IMR-90 (cell line): Measurements from ENCODE around the gene ABCC10. TPM values are rescaled to one million over a fixed set of nuclear protein-coding genes. Genes with fewer than 3 reads are reported as not detected.

Source experiments
- ATAC-seq: fragments of 200-7000 bp; cut with Tn5 transposase; 2 replicates; pipeline ENCODE4 v1.9.1; 2020; ENCODE audit warnings: low read depth, mild to moderate bottlenecking, moderate library complexity
- BruUV-seq: library from RNA; stranded (reverse); fragments of 400-500 nt; replicated peaks from 2 replicates; lab custom pipeline; 2021; lab: Mats Ljungman, UMichigan
- CTCF ChIA-PET: fragments of 300-600 bp; formaldehyde crosslinking; extraction: SDS; loops from one replicate; lab custom pipeline; 2021; ENCODE audit warnings: antibody characterized with exemption; lab: Yijun Ruan, JAX
- POLR2A ChIA-PET: fragments of 300-600 bp; sonication (Branson Sonifier 250); formaldehyde crosslinking; loops from one replicate; lab custom pipeline; 2022; ENCODE audit warnings: antibody characterized with exemption; ENCODE audit not compliant: unreplicated experiment; lab: Charles Lee
- DNase-seq: peaks from one replicate; pipeline ENCODE4 v3.0.0; 2013
- H2AFZ ChIP-seq: replicated peaks from 2 replicates; pipeline ENCODE3; 2013; ENCODE audit warnings: low read length, mild to moderate bottlenecking; ENCODE audit not compliant: poor library complexity
- H2AK5ac ChIP-seq: 2 replicates; pipeline ENCODE4 v1.6.1; 2013; ENCODE audit warnings: low read depth, low read length, inconsistent platforms
- H2AK9ac ChIP-seq: replicated peaks from 2 replicates; pipeline ENCODE3; 2013; ENCODE audit warnings: mild to moderate bottlenecking, low read depth, low read length, moderate library complexity; ENCODE audit not compliant: poor library complexity
- H2BK120ac ChIP-seq: 2 replicates; pipeline ENCODE4 v1.6.1; 2013; ENCODE audit warnings: low read depth, low read length, inconsistent platforms
- H2BK15ac ChIP-seq: 3 replicates; pipeline ENCODE4 v1.6.1; 2013; ENCODE audit warnings: low read depth, low read length, inconsistent platforms
- H2BK20ac ChIP-seq: 2 replicates; pipeline ENCODE4 v1.6.1; 2013; ENCODE audit warnings: low read depth, mild to moderate bottlenecking, inconsistent platforms, low read length, moderate library complexity
- H2BK5ac ChIP-seq: 2 replicates; pipeline ENCODE4 v1.6.1; 2013; ENCODE audit warnings: mild to moderate bottlenecking, low read depth, low read length, inconsistent platforms; ENCODE audit not compliant: poor library complexity, severe bottlenecking
- H3K14ac ChIP-seq: replicated peaks from 2 replicates; pipeline ENCODE4 v1.6.1; 2013; ENCODE audit warnings: low read depth, low read length, inconsistent platforms
- H3K18ac ChIP-seq: 2 replicates; pipeline ENCODE4 v1.6.1; 2013; ENCODE audit warnings: low read depth, low read length, control low read depth
- H3K23ac ChIP-seq: 2 replicates; pipeline ENCODE4 v1.6.1; 2013; ENCODE audit warnings: low read depth, low read length, inconsistent platforms
- H3K27ac ChIP-seq: 2 replicates; pipeline ENCODE4 v1.5.1; 2013; ENCODE audit warnings: mild to moderate bottlenecking, control low read depth, low read length; ENCODE audit not compliant: insufficient read depth
- H3K27me3 ChIP-seq: 2 replicates; pipeline ENCODE4 v1.6.1; 2013; ENCODE audit warnings: low read length; ENCODE audit not compliant: control insufficient read depth, insufficient read depth
- H3K36me3 ChIP-seq: 2 replicates; pipeline ENCODE4 v1.6.1; 2013; ENCODE audit warnings: low read length, mixed read lengths; ENCODE audit not compliant: control insufficient read depth, insufficient read depth
- H3K4ac ChIP-seq: 2 replicates; pipeline ENCODE4 v1.6.1; 2013; ENCODE audit warnings: low read depth, low read length, inconsistent platforms
- H3K4me1 ChIP-seq: 2 replicates; pipeline ENCODE4 v1.6.1; 2013; ENCODE audit warnings: low read length, mixed read lengths; ENCODE audit not compliant: control insufficient read depth, insufficient read depth
- H3K4me2 ChIP-seq: 2 replicates; pipeline ENCODE4 v1.6.1; 2013; ENCODE audit warnings: low read depth, mild to moderate bottlenecking, control low read depth, low read length, moderate library complexity
- H3K4me3 ChIP-seq: 2 replicates; pipeline ENCODE4 v1.5.1; 2013; ENCODE audit warnings: low read depth, mild to moderate bottlenecking, control low read depth, low read length, moderate library complexity; ENCODE audit not compliant: insufficient read depth
- H3K56ac ChIP-seq: 2 replicates; pipeline ENCODE4 v1.6.1; 2013; ENCODE audit warnings: low read length, inconsistent platforms; ENCODE audit not compliant: insufficient read depth; ENCODE audit errors: extremely low read depth
- H3K79me1 ChIP-seq, 2 experiments: 2 replicates each; pipeline ENCODE4 v1.6.1; 2013; ENCODE audit warnings: low read length in 2 of 2, inconsistent platforms in 1 of 2, low read depth in 1 of 2
- H3K9ac ChIP-seq: 2 replicates; pipeline ENCODE4 v1.6.1; 2013; ENCODE audit warnings: low read depth, low read length, control low read depth
- H3K9me1 ChIP-seq: 2 replicates; pipeline ENCODE4 v1.6.1; 2013; ENCODE audit warnings: low read length, inconsistent platforms; ENCODE audit not compliant: insufficient read depth
- H3K9me3 ChIP-seq: 2 replicates; pipeline ENCODE4 v1.6.1; 2013; ENCODE audit warnings: low read length; ENCODE audit not compliant: control insufficient read depth, insufficient read depth
- H4K20me1 ChIP-seq: 2 replicates; pipeline ENCODE4 v1.6.1; 2013; ENCODE audit warnings: low read length, inconsistent platforms; ENCODE audit not compliant: insufficient read depth
- H4K5ac ChIP-seq: 2 replicates; pipeline ENCODE4 v1.6.1; 2013; ENCODE audit warnings: mild to moderate bottlenecking, low read depth, low read length, control low read depth
- H4K8ac ChIP-seq, 2 experiments: 2 replicates each; pipeline ENCODE4 v1.6.1; 2013; ENCODE audit warnings: low read depth in 2 of 2, low read length in 2 of 2, control low read depth in 1 of 2, inconsistent platforms in 1 of 2
- H4K91ac ChIP-seq: 2 replicates; pipeline ENCODE4 v1.6.1; 2013; ENCODE audit warnings: low read depth, low read length, inconsistent platforms; ENCODE audit not compliant: insufficient read depth
- ELK1 ChIP-seq: fragments of 150-350 bp; IDR thresholded peaks from 2 replicates; pipeline ENCODE4 v1.6.1; 2016; ENCODE audit warnings: low read depth, mild to moderate bottlenecking, low read length, moderate library complexity, borderline replicate concordance
- MAZ ChIP-seq: IDR thresholded peaks from 2 replicates; pipeline ENCODE4 v1.6.1; 2012; ENCODE audit warnings: low read depth, mild to moderate bottlenecking, low read length, improper control_type of control experiment, moderate library complexity, borderline replicate concordance
- MXI1 ChIP-seq: IDR thresholded peaks from 2 replicates; pipeline ENCODE4 v1.6.1; 2012; ENCODE audit warnings: low read depth, mild to moderate bottlenecking, low read length, moderate library complexity, borderline replicate concordance
- NFE2L2 ChIP-seq: fragments of 150-350 bp; IDR thresholded peaks from 2 replicates; pipeline ENCODE4 v1.6.1; 2016; ENCODE audit warnings: low read depth, mild to moderate bottlenecking, low read length
- RAD21 ChIP-seq: IDR thresholded peaks from 2 replicates; pipeline ENCODE4 v1.6.1; 2012; ENCODE audit warnings: low read length, improper control_type of control experiment
- WGBS, 2 experiments: methylation state at CpG; one replicate each; pipeline versions ENCODE4 v1.1.5 to v1.1.7; 2013; ENCODE audit warnings: missing lambda C conversion rate in 2 of 2; ENCODE audit not compliant: insufficient read length in 1 of 2; ENCODE audit errors: extremely low coverage in 2 of 2; 5-methylcytosine and 5-hydroxymethylcytosine counted together
- dilution Hi-C: fragments of 300-500 bp; cut with HindIII; formaldehyde crosslinking; loops from one replicate; pipeline ENCODE4 v1.14.3; 2018; ENCODE audit warnings: low sequenced_read_pairs; ENCODE audit not compliant: unreplicated experiment
- in situ Hi-C: fragments of 300-500 bp; cut with MboI; formaldehyde crosslinking; loops from 3 replicates; pipeline ENCODE4 v1.14.3; 2019; ENCODE audit warnings: low sequenced_read_pairs, inconsistent platforms, mixed read lengths
- intact Hi-C: fragments of 100-400 bp; cut with micrococcal nuclease; formaldehyde crosslinking; loops from 2 replicates; pipeline ENCODE4 v1.10.0; 2022
- polyA plus RNA-seq, 3 experiments: library from polyadenylated mRNA; depleted of rRNA; stranded (reverse); fragments of >200 nt; gene quantifications; 2 replicates each; pipeline ENCODE4 v1.2.3, GENCODE V29; 2012; ENCODE audit warnings: low replicate concordance in 1 of 3
- total RNA-seq: library from RNA; depleted of rRNA; stranded (reverse); fragments of >200 nt; gene quantifications from 2 replicates; pipeline ENCODE4 v1.2.3, GENCODE V29; 2012

Gene ABCC10
- total and polyA plus RNA-seq, 2 of the 4 experiments (the other 2 are of a cell fraction) = 7.0 to 26.3 TPM

DNA sequence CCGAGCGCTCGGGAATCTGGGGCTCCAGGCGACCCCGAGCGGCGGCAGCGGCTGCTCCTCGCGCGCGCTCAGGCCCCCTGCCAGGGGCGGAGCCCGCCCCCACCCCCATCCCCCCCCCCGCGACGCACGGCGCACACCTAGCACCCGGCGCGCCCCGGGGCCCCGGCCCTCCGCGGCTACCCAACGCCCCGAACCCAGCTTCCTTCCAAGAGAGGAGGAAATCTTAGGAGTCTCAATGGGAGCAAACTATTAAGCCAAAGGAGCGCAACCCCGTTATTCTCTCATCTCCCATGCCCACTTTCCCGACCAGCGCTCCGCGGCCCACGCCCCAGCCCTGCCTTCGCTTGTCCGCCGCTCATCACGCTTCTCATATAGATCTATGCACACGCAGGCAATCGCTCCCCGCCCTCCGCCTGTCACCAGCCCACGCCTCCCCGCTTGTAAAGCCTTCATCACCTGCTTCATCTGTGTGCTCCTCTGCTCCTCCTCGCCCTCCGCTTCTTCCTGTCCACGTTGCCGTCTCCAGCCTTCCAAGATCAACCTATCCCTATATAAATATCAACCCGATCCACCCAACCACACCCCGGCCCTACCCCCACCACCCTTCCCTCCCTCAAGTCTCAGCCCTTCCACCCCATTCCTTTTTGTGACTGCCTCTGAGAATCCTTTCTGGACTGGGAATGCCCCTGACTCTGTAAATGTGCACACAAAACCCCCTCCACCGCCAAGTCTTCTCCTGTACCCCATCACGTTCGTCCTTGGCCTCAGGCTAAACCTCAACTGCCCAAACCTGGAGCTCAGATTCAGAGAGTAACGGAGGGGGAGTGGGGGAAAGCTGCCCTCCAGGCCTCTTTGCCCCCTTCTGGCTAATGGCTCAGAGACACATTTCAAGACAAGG lies 28.4 kb downstream of the ABCC10 start, which contains the start of gene DLK2:
Gene DLK2, minus strand, starts transcription at position 18 of the 898 bp plus-strand sequence. CDS start 723 bp downstream, outside the sequence.
- ChIA-PET CTCF (interaction anchor here (1.0 kb wide), 1 partner anchor 40 kb away, joined by 3 read pairs; no protein-coding TSS in a partner anchor), POLR2A (no interaction called here)
- Histone ChIP-seq H3K4me1 (peaks cover 2% of the 10 kb centered on the region; the same call in 1 of the 2 replicates), H3K56ac (no peak within 1 kb of the TSS), H3K18ac (no peak within 1 kb of the TSS), H3K36me3 (peaks cover 12% of the 10 kb centered on the region), H3K9ac (peak within 1 kb of the TSS; percentile 64; the same call in 1 of the 2 replicates), H3K4me3 (peak within 1 kb of the TSS; percentile 53), H3K4me2 (peak within 1 kb of the TSS; percentile 91), H4K8ac (no peak within 1 kb of the TSS; a peak in 1 of 4 replicates), H2AK9ac (peak within 1 kb of the TSS; percentile 92), H3K4ac (peak within 1 kb of the TSS; percentile 11; the same call in 1 of the 2 replicates), H3K14ac (0 out of 2 replicates have a peak within 1 kb of the TSS, but pooled peaks have one; percentile 3), H2BK5ac (no peak within 1 kb of the TSS), H2AK5ac (0 out of 2 replicates have a peak within 1 kb of the TSS, but pooled peaks have one; percentile 52), H2AFZ (peak within 1 kb of the TSS; percentile 94), H3K27me3 (peaks cover 17% of the 10 kb centered on the region), H3K9me3 (no peaks in the 10 kb centered on the region; the same call in 1 of the 2 replicates), H2BK20ac (no peak within 1 kb of the TSS), H4K20me1 (no peaks in the 10 kb centered on the region; the same call in 1 of the 2 replicates), H2BK15ac (no peak within 1 kb of the TSS), H4K91ac (no peak within 1 kb of the TSS), H3K79me1 (no peaks in the 10 kb centered on the region), H4K5ac (no peak within 1 kb of the TSS), H3K27ac (no peak within 1 kb of the TSS; the same call in 1 of the 2 replicates), H3K9me1 (no peaks in the 10 kb centered on the region), H2BK120ac (no peak within 1 kb of the TSS), H3K23ac (peak within 1 kb of the TSS; percentile 75; the same call in 1 of the 2 replicates)
- WGBS, 2 experiments = 6% methylated on average over 19 of the region's 55 CpGs; no CpG with 5 or more reads in 1 of the 2 experiments
- intact Hi-C loops (no loop called here), in situ Hi-C loops (no loop called here), dilution Hi-C loops (no loop called here)
- DNase-seq (no peak), ATAC-seq (peak; percentile 2; the same call in 1 of the 2 replicates)
- no TSS peak for BruUV-seq
- TF ChIP-seq RAD21 (no peak), MXI1 (peak; percentile 30; the same call in 1 of the 2 replicates), MAZ (no peak), ELK1 (no peak), NFE2L2 (no peak)
